GM21737 (cell line): Measurements from ENCODE around the gene CDKAL1.
"Not testable (repeated sequence)": the region's sequence is repeated elsewhere in the genome, so short reads cannot be mapped to it uniquely, and the experiment has no call there.

Experiments used
- ATAC-seq: cut with Tn5 transposase; IDR thresholded peaks from one replicate; pipeline ENCODE4 v1.9.1; 2021; ENCODE audit warnings: mild to moderate bottlenecking, moderate library complexity; ENCODE audit not compliant: unreplicated experiment

Gene CDKAL1

DNA sequence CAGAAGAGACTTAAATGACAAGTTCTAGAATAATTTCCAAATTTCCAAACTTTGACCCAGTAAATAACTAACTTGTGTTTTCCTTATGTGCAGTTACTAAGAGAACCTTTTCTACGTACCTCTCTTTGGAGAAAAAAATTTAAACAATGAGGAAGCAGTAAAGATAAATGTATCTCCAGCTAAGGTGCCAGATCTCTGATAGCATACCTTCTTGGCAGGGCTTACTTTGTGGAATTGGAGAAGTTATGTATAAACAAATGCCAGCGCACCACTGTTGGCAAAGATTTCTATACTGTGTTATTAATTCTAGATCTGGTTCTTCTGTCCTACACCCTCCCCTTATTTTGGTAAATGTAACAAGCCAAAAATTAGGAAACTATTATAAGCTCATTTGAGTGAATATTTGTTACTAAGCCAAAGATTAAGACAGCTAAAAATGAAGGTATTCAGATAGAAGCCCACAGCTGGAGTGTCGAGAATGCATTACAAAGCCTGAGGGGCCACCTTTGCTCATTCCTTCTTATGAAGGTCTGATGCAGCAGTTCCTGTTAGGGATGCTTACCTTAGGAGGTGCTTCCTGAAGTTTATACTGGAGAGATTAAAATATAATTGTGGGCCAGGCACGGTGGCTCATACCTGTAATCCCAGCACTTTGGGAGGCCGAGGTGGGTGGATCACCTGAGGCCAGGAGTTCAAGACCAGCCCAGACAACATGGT lies 686.2 kb downstream of the CDKAL1 start:
- ATAC-seq = no peak

- no peak for ATAC-seq
Measured at GRCh38 chr6:21222656-21223055, 688.4 kb downstream of the CDKAL1 start.

DNA sequence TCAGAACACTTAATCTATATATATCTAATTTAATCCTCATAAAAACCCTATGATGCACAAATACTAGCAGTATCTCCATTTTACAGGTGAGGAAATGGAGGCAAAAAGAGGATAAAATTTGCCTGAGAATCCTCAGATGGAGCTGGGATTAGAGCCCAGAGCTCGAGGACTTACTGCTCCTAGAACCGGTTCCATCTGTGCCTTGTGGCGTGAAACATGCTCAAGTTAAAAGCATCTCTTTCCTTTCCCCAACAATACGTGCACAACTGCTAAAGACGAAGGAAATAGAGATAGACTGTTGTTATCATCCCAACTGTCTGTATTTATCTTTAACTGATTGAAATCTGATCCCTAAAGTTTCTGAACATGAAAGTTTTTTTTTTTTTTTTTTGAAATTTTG lies 691.7 kb downstream of the CDKAL1 start:
- no peak for ATAC-seq

GRCh38 chr6:21227486-21227885 lies 693.2 kb downstream of the CDKAL1 start:
- no peak for ATAC-seq

DNA sequence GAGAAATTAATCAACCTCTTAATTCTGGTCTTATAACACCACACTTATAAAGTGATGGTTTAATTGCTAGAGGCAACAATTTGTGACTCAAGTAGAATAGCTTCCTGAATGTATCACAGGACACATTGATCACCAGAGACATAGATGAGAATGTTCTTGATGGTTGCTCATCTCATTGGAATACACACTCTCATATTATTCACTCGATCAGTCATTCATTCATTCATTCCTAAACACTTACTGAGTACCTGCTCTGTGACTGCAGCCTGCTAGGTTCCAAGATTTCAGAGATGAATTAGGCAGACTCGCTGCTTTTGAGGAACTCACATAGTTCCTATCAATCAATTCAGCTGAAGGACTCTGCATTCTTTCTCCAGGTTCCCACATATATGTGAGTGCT lies 694.2 kb downstream of the CDKAL1 start:
- ATAC-seq = no peak

DNA sequence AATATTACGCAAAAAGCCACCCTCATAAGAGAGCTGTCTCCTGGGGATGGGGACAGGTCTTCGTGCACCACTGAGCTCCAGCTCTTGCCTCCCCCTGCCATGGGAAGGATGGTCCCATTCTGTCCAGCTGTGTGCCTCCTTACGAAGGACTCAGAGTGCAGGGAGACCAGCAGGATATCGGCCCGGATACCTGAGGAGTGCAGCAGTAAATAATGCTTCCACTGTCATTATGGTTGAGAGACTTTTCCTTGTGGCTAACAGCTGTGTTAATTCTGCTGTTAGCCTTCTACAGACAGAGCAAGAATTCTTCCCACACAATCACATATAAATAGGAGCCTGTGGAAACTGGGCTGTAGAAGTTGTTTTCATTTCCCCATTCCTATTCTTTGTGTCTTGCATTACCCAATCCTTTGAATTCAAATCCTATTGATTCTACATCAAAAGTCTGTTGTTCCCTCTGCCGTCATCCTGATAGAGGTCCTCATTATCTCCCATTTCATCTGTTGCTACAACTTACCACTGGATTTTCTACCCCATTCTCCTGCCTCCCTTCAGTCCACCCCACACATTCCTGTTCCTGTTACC lies 694.7 kb downstream of the CDKAL1 start:
- ATAC-seq = no peak

GRCh38 chr6:21230536-21230935 lies 696.3 kb downstream of the CDKAL1 start:
- ATAC-seq = no peak

DNA sequence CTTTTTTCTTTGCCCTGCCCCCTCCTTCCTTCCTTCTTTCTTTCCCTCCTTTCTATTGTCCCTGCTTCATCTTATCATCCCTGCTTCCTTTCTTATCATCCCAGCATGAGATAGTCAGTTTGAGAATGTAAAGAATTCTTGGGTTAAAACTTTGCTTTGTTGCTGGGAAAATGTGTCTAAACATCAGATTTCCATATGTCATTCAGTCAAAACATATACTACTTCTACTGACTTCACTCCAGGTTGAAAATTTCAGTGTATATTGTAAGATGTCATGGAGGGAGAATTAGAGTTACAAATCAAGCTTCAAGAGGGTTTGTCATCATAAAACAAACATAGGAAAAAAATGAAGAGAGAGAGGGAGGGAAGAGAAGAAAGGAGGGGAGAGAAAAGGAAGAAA lies 700.9 kb downstream of the CDKAL1 start:
- ATAC-seq = no peak

DNA sequence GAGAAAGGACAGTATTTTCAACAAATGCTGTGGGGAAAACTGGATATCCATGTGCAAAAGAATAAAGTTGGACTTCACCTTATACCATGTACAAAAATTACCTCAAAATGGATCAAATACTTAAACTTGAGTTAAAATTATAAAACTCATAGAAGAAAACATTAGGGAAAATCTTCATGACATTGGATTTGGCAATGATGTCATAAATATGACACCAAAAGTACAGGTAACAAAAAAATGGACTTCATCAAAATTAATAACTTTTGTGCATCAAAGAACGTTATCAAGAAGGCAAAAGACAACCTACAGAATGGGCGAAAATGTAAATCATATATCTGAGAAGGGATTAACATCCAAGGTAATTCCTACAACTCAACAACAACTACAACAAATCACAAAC lies 704.0 kb downstream of the CDKAL1 start:
- ATAC-seq = no peak

GRCh38 chr6:21240709-21241108 lies 706.5 kb downstream of the CDKAL1 start:
- no peak for ATAC-seq

- ATAC-seq = no peak
Measured at GRCh38 chr6:21241231-21242130, 707.2 kb downstream of the CDKAL1 start.

DNA sequence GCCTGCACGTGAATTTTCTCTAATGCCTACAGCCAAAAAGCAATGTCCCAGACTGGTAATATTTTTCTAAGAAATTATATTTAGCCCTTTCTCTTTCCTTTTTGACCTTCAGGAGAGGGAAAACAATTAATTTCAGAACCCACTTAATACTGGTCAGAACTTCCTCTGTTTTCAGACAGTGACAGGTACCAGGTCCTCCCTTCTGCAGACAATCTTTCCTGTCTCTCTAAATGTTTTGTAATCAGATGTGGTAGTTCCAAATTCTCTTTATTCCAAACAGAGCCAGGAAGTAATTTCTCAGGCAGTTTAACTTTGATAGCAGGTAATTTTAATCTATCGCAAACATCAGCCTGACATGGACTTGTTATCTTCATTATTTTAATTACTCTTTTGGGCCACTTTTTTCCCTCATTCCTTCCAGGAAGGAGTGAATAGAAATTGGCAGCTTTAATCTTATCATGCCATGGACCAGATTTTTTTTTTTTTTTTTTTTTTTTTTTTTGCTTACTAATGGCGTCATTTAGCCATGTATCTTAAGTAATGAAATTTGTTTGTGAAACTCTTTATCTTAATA lies 710.7 kb downstream of the CDKAL1 start:
- no peak for ATAC-seq

DNA sequence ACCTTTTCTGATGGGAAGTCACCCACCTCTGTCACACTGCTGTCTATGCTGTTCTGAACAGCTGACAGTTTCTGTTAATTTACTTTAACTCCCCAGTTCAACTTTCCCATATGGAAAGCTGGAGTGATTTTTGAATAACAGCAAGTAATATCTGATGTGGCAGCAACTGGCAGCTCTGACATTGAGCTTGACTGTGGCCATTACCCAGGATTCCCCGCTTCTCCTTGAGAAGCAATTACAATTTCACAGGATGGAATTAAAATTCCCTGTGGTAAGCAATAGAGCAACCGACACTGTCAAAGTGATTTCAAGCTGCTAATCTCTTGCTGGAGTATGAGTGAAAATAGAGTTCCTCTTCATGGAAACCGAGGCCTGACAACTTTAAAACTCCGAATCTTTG lies 711.2 kb downstream of the CDKAL1 start:
- no peak for ATAC-seq

DNA sequence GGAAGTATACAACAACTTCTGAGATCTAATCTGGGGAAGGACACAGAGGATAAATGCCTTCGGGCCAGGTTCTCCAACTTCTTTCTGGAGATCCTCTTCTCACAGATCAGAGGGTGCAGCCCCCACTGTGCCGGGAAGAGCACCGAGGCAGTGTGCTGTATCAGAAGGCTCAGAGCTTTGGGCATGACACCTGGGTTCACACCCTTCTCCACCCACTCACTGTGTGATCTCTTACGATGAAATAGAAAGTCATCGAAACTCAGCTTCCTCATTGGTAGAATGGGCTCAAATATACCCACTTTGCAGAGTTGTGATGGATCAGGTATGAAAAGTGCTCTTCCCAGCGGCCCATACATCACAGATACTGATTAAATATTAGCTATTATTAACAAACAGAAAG lies 711.8 kb downstream of the CDKAL1 start:
- ATAC-seq = no peak

- ATAC-seq = not testable (repeated sequence)
Measured at GRCh38 chr6:21254460-21254859, 720.2 kb downstream of the CDKAL1 start.

GRCh38 chr6:21256197-21256596 lies 721.9 kb downstream of the CDKAL1 start:
- no peak for ATAC-seq

- ATAC-seq = no peak
Measured at GRCh38 chr6:21257125-21257524, 722.9 kb downstream of the CDKAL1 start.

DNA sequence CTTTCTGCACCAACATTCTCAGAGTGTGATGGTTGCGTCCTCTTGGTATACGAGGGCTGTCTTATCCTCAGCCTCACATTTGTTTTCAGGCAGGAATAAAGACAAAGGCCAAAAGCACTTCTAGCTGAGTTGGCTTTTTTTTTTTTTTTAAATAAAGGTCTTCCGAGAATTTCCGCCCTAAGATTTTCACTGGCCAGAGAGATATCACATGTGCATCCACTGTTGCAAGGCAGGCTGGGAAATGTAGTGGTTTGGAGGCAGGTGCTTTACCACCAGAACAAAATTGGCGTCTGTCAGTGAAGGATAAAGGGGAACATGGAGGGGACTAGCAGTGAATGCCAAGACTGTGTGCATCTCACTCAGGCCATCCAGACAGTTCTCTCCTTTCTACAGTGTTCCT lies 724.4 kb downstream of the CDKAL1 start:
- no peak for ATAC-seq

DNA sequence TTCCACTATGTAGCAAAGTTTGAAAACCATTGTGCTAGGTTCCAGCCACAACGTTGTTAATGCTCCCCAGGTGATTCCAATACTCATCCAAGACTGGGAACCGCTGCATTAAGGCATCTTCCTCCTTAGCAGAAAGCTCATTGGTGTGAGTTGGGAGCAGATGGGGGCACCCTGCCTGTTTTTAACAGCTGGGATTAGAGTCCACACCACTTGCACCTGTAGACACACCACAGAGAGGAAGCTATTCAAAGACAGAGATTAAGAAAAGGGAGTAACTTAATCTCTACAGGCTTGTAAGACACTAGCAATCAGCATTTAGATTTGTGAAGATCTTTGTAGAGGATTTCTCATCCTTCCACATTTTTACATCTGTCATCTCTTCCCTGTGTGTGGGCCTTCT lies 725.4 kb downstream of the CDKAL1 start:
- no peak for ATAC-seq

DNA sequence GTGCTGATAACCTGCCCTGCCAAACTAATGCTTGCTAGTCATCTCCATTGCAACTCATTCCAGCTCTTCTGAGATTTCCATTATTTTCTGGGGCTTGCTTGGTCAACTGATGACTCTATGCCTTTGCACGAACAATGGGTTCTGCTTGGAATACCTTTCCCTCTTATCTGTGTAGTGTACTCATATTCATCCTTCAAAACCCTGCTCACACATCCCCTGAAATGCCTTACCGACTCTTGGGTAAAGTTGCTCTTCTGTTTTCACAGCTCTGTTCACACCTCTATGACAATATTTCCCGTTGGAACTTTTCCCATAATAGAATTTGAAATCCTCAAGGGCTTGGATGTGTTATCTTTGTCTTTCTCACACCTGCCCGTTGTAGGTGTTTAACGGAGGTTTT lies 728.2 kb downstream of the CDKAL1 start:
- ATAC-seq = no peak

DNA sequence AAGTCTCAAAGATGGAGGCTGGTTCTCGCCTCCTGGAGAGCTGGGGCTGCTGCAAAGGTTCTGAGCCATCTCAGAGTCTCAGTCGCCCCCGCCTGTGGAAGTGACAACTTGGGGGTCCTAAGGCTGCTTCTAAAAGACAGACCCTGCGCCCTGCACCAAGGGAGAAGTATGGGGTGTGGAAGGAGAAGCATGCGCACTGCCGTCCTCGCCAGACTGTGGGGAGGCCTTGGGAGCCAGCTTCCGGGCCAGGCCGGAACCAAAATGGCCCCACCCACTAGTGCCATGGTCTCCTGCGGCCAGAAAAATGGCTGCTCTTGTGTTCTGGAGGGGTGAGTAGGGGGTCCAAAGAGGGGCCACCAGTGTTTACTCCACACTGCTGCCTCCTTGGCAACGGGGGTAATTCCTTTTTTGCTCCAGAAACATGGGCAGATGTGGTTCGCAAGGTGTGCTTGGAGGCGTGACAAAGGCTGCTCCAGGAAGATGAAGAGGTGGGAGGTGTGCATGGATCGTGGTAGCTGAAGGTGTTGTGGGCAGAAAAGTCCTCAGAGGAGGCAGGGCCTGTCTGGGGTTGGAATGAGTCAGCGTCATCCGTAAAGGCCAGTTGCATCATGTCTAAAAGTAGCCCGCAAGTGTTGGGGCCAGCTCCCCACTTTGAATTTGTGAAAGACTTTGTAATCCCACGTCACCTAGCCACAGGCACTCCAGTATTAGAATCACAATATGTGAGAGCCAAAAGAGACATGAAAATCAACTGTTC lies 729.5 kb downstream of the CDKAL1 start:
- no peak for ATAC-seq
